ENCODE data around the gene SPIRE1.
"Not testable (repeated sequence)": the region's sequence is repeated elsewhere in the genome, so short reads cannot be mapped to it uniquely, and the experiment has no call there.

Gene SPIRE1

GRCh38 chr18:12421732-12422131 lies 236.2 kb downstream of the SPIRE1 start:
- H3K4me1 ChIP-seq: peaks cover 0 to 32% (median 16%) of the 10 kb centered on the region in 4 donors
- TF ChIP-seq, protein P1, sequence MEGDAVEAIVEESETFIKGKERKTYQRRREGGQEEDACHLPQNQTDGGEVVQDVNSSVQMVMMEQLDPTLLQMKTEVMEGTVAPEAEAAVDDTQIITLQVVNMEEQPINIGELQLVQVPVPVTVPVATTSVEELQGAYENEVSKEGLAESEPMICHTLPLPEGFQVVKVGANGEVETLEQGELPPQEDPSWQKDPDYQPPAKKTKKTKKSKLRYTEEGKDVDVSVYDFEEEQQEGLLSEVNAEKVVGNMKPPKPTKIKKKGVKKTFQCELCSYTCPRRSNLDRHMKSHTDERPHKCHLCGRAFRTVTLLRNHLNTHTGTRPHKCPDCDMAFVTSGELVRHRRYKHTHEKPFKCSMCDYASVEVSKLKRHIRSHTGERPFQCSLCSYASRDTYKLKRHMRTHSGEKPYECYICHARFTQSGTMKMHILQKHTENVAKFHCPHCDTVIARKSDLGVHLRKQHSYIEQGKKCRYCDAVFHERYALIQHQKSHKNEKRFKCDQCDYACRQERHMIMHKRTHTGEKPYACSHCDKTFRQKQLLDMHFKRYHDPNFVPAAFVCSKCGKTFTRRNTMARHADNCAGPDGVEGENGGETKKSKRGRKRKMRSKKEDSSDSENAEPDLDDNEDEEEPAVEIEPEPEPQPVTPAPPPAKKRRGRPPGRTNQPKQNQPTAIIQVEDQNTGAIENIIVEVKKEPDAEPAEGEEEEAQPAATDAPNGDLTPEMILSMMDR (IDR thresholded peaks at IDR 0.05): no peak
- H3K9me3 ChIP-seq: no peaks in the 10 kb centered on the region
- no peak for DNase-seq
- H3K27me3 ChIP-seq: no peaks in the 10 kb centered on the region
- H3K36me3 ChIP-seq: peaks cover 0 to 3% (median 0%) of the 10 kb centered on the region in 3 donors
- intact Hi-C loops (cut with DNase I; ENCODE audit: low total_unique reads): no loop called here
- H3K27ac ChIP-seq: no peak overlapping the region
- H3K4me3 ChIP-seq: no peak overlapping the region

DNA sequence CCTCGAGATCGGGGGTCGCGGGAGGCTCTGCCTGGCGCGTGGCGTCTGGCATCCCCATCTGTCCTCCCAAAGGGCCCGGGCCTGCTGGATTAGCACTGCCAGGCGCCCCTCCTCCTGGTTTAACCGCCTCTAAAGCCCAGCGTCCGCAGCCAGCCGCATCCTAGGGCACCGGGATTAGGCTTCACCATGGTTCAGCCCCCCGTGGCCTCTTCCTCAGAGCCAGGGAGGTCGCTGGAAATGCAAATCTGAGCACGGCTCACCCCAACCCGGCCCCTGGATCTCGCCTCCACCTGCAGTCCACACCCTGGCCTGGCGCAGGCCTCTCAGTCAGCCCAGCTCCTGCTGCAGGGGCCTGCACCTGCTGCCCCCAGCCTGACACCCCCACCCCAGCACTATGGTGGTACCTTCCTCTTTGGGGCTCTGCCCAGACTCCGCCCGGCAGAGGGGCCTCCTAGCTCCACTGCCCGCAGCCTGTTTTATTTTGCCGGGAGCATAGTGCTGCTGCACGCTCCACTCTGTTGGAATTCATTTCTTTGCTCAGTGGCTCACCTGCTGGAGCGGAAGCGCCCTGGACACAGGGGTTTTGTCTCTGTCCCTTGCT lies 237.0 kb downstream of the SPIRE1 start:
- Histone ChIP-seq H3K4me3 (peak overlapping the region; percentile 51 to 76), H3K27me3 (no peaks in the 10 kb centered on the region), H3K4me1 (peaks cover 0 to 37% (median 21%) of the 10 kb centered on the region in 4 donors), H3K36me3 (no peaks in the 10 kb centered on the region), H3K9me3 (no peaks in the 10 kb centered on the region), H3K27ac (peak overlapping the region in 1 of 2 donors; percentile 47)
- no peak for DNase-seq
- intact Hi-C loops (cut with DNase I; ENCODE audit: low total_unique reads): no loop called here
- TF ChIP-seq, protein P1 (IDR thresholded peaks at IDR 0.05): no peak

DNA sequence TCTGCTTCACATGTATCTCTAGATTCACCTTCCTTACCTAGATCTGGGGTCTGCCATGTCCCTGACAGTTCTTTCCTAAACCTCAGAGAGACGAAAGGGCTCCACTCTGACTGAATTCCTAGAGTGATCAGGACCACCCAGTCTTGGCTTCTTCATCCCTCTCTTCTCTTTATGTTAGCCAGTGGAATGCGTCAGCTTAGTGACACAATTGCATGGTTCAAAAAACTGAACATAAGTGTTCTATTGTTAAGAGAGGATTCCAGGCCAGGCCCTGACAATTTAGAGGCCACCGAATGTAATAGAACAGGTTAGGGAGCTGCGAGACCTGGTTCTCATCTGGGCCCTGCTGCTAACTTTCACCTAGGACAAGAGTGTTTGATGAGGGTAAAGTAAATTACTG lies 240.2 kb downstream of the SPIRE1 start:
- no peak overlapping the region for H3K27ac ChIP-seq
- intact Hi-C loops (cut with DNase I; ENCODE audit: low total_unique reads): no loop called here

GRCh38 chr18:12416098-12416729 lies 241.7 kb downstream of the SPIRE1 start:
- Histone ChIP-seq H3K4me1 (peaks cover 0 to 42% (median 29%) of the 10 kb centered on the region in 4 donors), H3K4me3 (peak overlapping the region; percentile 8 to 37), H3K9me3 (no peaks in the 10 kb centered on the region), H3K27ac (peak overlapping the region; percentile 86 to 89), H3K36me3 (no peaks in the 10 kb centered on the region), H3K27me3 (no peaks in the 10 kb centered on the region)
- intact Hi-C loops (cut with DNase I; ENCODE audit: low total_unique reads): no loop called here
- DNase-seq: no peak
- TF ChIP-seq, protein P1 (IDR thresholded peaks at IDR 0.05): no peak

More for the DNA sequence above, 240.2 kb downstream of the SPIRE1 start:
- H3K4me1 ChIP-seq: peaks cover 0 to 42% (median 29%) of the 10 kb centered on the region in 4 donors
- H3K36me3 ChIP-seq: no peaks in the 10 kb centered on the region
- no peaks in the 10 kb centered on the region for H3K9me3 ChIP-seq
- TF ChIP-seq, protein P1 (IDR thresholded peaks at IDR 0.05): no peak
- H3K27me3 ChIP-seq: no peaks in the 10 kb centered on the region
- no peak for DNase-seq
- H3K4me3 ChIP-seq: no peak overlapping the region

DNA sequence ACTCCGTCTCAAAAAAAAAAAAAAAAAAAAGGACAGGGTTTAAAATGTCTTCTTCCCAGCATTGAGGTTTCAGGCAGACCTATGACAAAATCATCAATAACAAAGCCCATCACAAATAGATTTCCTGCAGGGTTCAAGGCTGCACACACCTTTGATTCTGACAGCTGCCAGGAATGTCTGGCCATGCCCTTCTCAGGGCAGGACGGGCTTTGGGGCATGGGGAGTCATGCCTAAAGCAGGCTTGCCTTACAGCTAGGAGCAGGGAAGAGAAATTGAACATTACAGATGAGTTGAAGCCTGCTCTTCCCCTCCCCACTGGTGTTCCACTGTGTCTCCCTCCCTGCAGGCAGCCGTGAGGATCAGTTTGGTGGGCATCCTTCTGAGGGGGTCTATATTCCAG lies 246.5 kb downstream of the SPIRE1 start:
- H3K27ac ChIP-seq: no peak overlapping the region
- TF ChIP-seq, protein P1 (IDR thresholded peaks at IDR 0.05): no peak
- H3K4me3 ChIP-seq: no peak overlapping the region
- H3K9me3 ChIP-seq: no peaks in the 10 kb centered on the region
- intact Hi-C loops (cut with DNase I; ENCODE audit: low total_unique reads): no loop called here
- peaks cover 0 to 51% (median 29%) of the 10 kb centered on the region in 4 donors for H3K4me1 ChIP-seq
- H3K27me3 ChIP-seq: no peaks in the 10 kb centered on the region
- H3K36me3 ChIP-seq: no peaks in the 10 kb centered on the region
- DNase-seq: no peak

- H3K4me1 ChIP-seq: peaks cover 0 to 44% (median 23%) of the 10 kb centered on the region in 4 donors
- H3K9me3 ChIP-seq; intact Hi-C loops (cut with DNase I; ENCODE audit: low total_unique reads); H3K27ac ChIP-seq; H3K4me3 ChIP-seq; H3K27me3 ChIP-seq; DNase-seq; H3K36me3 ChIP-seq: not testable (repeated sequence)
These were observed 247.2 kb downstream of the SPIRE1 start for GRCh38 chr18:12410747-12411146.

Data from tibial artery (tissue), 4 donors.